Astrocyte (in vitro differentiated cells and primary cell): Measurements from ENCODE around the gene RPL35A. TPM values are rescaled to one million over a fixed set of nuclear protein-coding genes. Genes with fewer than 3 reads are reported as not detected.

ENCODE experiments used
- DNase-seq: peaks from one replicate; pipeline ENCODE4 v3.0.0-alpha.2; 2010; ENCODE audit warnings: low read depth
- FAIRE-seq: peaks from 2 replicates; lab custom pipeline; 2011; peaks lifted over from hg19 to GRCh38; lab: Jason Lieb, UNC
- H2AFZ ChIP-seq: 2 replicates; pipeline ENCODE4 v1.6.0; 2012; ENCODE audit warnings: low read depth, low read length, inconsistent platforms
- H3K27ac ChIP-seq: 2 replicates; pipeline ENCODE4 v1.5.1; 2011; ENCODE audit warnings: low read depth, low read length, inconsistent platforms
- H3K27me3 ChIP-seq: 2 replicates; pipeline ENCODE4 v1.6.0; 2011; ENCODE audit warnings: low read length, inconsistent platforms; ENCODE audit not compliant: insufficient read depth
- H3K36me3 ChIP-seq: 2 replicates; pipeline ENCODE4 v1.5.1; 2011; ENCODE audit warnings: low read length, inconsistent platforms; ENCODE audit not compliant: insufficient read depth
- H3K4me1 ChIP-seq: 2 replicates; pipeline ENCODE4 v1.5.1; 2011; ENCODE audit warnings: low read length, inconsistent platforms; ENCODE audit not compliant: insufficient read depth
- H3K4me2 ChIP-seq: 2 replicates; pipeline ENCODE4 v1.6.0; 2012; ENCODE audit warnings: low read length, inconsistent platforms
- H3K4me3 ChIP-seq: 2 replicates; pipeline ENCODE4 v1.5.1; 2011; ENCODE audit warnings: low read depth, mild to moderate bottlenecking, low read length, inconsistent platforms; ENCODE audit not compliant: insufficient read depth
- H3K79me2 ChIP-seq: 2 replicates; pipeline ENCODE4 v1.6.0; 2012; ENCODE audit warnings: mild to moderate bottlenecking, low read length, inconsistent platforms; ENCODE audit not compliant: insufficient read depth
- H3K9ac ChIP-seq: 2 replicates; pipeline ENCODE4 v1.6.0; 2012; ENCODE audit warnings: mild to moderate bottlenecking, low read length, inconsistent platforms
- H3K9me3 ChIP-seq: 2 replicates; pipeline ENCODE4 v1.5.1; 2012; ENCODE audit warnings: low read depth, mild to moderate bottlenecking, low read length, inconsistent platforms; ENCODE audit not compliant: insufficient read depth
- H4K20me1 ChIP-seq: 2 replicates; pipeline ENCODE4 v1.6.0; 2012; ENCODE audit warnings: low read length, inconsistent platforms; ENCODE audit not compliant: insufficient read depth
- H3K27ac Mint-ChIP-seq: one replicate; pipeline ENCODE4 v1.8.0; 2021; ENCODE audit warnings: mild to moderate bottlenecking, mixed read lengths; ENCODE audit not compliant: unreplicated experiment
- H3K27me3 Mint-ChIP-seq: one replicate; pipeline ENCODE4 v1.8.0; 2021; ENCODE audit warnings: low read depth, mixed read lengths; ENCODE audit not compliant: unreplicated experiment
- H3K36me3 Mint-ChIP-seq: one replicate; pipeline ENCODE4 v1.8.0; 2021; ENCODE audit warnings: low read depth, mixed read lengths; ENCODE audit not compliant: unreplicated experiment
- H3K4me1 Mint-ChIP-seq: one replicate; pipeline ENCODE4 v1.8.0; 2021; ENCODE audit warnings: low read depth, mixed read lengths; ENCODE audit not compliant: unreplicated experiment
- H3K4me3 Mint-ChIP-seq: one replicate; pipeline ENCODE4 v1.8.0; 2021; ENCODE audit warnings: mild to moderate bottlenecking, moderate library complexity, mixed read lengths; ENCODE audit not compliant: unreplicated experiment
- H3K9me3 Mint-ChIP-seq: one replicate; pipeline ENCODE4 v1.8.0; 2021; ENCODE audit warnings: mild to moderate bottlenecking, mixed read lengths; ENCODE audit not compliant: unreplicated experiment
- EZH2 ChIP-seq: IDR thresholded peaks from 2 replicates; pipeline ENCODE4 v1.6.1; 2012; ENCODE audit warnings: mild to moderate bottlenecking, low read length, inconsistent platforms; ENCODE audit not compliant: insufficient read depth
- total RNA-seq: library from RNA; stranded (reverse); gene quantifications from 2 replicates; pipeline ENCODE4 v1.2.1, GENCODE V29; 2021
- TF ChIP-seq, protein P1 (sequence below): IDR thresholded peaks from 2 replicates; pipeline ENCODE4 v1.5.1; 2011; ENCODE audit warnings: low read depth, mild to moderate bottlenecking, inconsistent platforms, low read length, moderate library complexity; ENCODE audit not compliant: insufficient read depth

RPL35A gene
- total RNA-seq, 1 donor from 2014 or later: 1,031 TPM

- Histone ChIP-seq H3K27ac (no peak overlapping the region), H3K4me1 (no peaks in the 10 kb centered on the region), H3K9me3 (no peaks in the 10 kb centered on the region), H3K79me2 (no peaks in the 10 kb centered on the region), H3K4me2 (no peak overlapping the region), H3K4me3 (no peak overlapping the region), H4K20me1 (no peaks in the 10 kb centered on the region), H3K36me3 (no peaks in the 10 kb centered on the region), H3K9ac (no peak overlapping the region), H3K27me3 (no peaks in the 10 kb centered on the region), H2AFZ (no peak overlapping the region)
- H3K27me3 Mint-ChIP-seq: no peaks in the 10 kb centered on the region
- no peaks in the 10 kb centered on the region for H3K9me3 Mint-ChIP-seq
- H3K4me1 Mint-ChIP-seq: no peaks in the 10 kb centered on the region
- TF ChIP-seq EZH2: no peak
- TF ChIP-seq, protein P1, sequence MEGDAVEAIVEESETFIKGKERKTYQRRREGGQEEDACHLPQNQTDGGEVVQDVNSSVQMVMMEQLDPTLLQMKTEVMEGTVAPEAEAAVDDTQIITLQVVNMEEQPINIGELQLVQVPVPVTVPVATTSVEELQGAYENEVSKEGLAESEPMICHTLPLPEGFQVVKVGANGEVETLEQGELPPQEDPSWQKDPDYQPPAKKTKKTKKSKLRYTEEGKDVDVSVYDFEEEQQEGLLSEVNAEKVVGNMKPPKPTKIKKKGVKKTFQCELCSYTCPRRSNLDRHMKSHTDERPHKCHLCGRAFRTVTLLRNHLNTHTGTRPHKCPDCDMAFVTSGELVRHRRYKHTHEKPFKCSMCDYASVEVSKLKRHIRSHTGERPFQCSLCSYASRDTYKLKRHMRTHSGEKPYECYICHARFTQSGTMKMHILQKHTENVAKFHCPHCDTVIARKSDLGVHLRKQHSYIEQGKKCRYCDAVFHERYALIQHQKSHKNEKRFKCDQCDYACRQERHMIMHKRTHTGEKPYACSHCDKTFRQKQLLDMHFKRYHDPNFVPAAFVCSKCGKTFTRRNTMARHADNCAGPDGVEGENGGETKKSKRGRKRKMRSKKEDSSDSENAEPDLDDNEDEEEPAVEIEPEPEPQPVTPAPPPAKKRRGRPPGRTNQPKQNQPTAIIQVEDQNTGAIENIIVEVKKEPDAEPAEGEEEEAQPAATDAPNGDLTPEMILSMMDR: no peak
- no peak overlapping the region for H3K27ac Mint-ChIP-seq
- no peak for FAIRE-seq
- DNase-seq: no peak
- H3K36me3 Mint-ChIP-seq: peaks cover 4% of the 10 kb centered on the region
- H3K4me3 Mint-ChIP-seq: no peak overlapping the region
Observed at GRCh38 chr3:197936819-197937384, 13.1 kb upstream of the RPL35A start.

DNA sequence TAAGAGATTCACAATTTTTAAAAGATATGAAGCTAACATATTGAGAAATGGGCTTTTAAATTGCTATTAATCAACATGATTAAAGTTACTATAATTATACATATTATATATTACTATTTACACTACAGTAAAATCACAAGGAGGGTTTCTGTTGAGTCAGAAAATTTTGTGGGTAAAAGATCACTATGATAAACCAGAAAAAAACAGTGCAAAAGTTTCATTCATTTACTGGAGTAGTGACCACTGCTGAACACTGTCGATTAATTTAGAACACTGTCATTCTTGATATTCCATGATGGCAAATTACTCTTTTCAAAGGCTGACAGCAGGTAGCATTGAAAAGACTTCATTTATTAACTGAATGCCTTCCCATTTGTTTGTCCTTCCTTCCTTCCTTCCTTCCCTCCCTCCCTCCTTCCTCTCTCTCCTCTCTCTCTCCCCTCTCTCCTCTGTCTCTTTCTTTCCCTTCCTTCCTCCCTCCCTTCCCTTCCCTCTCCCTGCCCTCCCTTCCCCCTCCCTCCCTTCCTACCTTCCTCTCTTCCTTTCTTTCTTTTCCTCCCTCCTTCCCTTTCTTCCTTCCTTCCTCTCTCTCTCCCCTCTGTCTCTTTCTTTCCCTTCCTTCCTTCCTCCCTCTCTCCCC lies 9.1 kb upstream of the RPL35A start:
- H3K9ac ChIP-seq: no peak overlapping the region
- no peak overlapping the region for H3K27ac ChIP-seq
- no peak overlapping the region for H3K27ac Mint-ChIP-seq
- H3K4me1 ChIP-seq: no peaks in the 10 kb centered on the region
- no peak overlapping the region for H3K4me3 ChIP-seq
- no peaks in the 10 kb centered on the region for H3K27me3 Mint-ChIP-seq
- no peak overlapping the region for H2AFZ ChIP-seq
- H3K79me2 ChIP-seq: no peaks in the 10 kb centered on the region
- H3K4me1 Mint-ChIP-seq: no peaks in the 10 kb centered on the region
- H3K4me3 Mint-ChIP-seq: no peak overlapping the region
- DNase-seq (no peak), FAIRE-seq (no peak)
- no peak overlapping the region for H3K4me2 ChIP-seq
- no peaks in the 10 kb centered on the region for H3K9me3 ChIP-seq
- TF ChIP-seq, protein P1: no peak
- TF ChIP-seq EZH2: no peak
- no peaks in the 10 kb centered on the region for H3K9me3 Mint-ChIP-seq
- H3K27me3 ChIP-seq: no peaks in the 10 kb centered on the region
- no peaks in the 10 kb centered on the region for H4K20me1 ChIP-seq
- peaks cover 4% of the 10 kb centered on the region for H3K36me3 Mint-ChIP-seq
- no peaks in the 10 kb centered on the region for H3K36me3 ChIP-seq

DNA sequence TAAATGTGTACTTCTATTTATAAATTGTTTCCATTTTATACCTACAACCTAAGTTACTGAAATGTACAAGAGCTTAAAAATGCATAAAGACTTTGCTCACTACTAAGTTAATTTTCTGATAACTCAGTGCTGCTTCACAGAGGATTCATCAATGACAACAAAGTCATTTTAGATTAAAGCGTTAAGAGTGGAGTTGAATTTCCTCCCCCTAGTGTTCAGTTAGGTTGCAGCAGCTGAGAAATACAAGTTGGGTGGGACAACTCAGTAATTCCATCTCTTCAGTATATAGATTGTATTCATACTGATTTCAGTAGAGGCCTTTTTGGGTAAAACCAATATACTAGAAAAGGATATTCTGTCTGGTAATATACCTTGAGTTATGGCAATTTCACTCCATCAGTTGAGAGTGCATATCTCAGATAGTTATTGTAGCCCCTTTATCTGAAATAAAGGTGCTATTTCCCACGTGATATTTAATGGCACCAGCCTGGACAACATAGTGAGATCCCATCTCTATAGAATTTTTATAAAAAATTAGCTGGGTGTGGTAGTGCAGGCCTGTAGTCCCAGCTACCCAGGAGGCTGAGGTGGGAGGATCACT lies 6.9 kb upstream of the RPL35A start:
- Mint-ChIP-seq H3K27ac (no peak overlapping the region), H3K9me3 (no peaks in the 10 kb centered on the region), H3K27me3 (no peaks in the 10 kb centered on the region), H3K4me3 (no peak overlapping the region), H3K36me3 (peaks cover 4% of the 10 kb centered on the region), H3K4me1 (no peaks in the 10 kb centered on the region)
- Histone ChIP-seq H3K9ac (no peak overlapping the region), H3K27me3 (no peaks in the 10 kb centered on the region), H2AFZ (no peak overlapping the region), H3K4me2 (no peak overlapping the region), H3K27ac (no peak overlapping the region), H3K79me2 (no peaks in the 10 kb centered on the region), H3K4me1 (no peaks in the 10 kb centered on the region), H3K4me3 (no peak overlapping the region), H3K9me3 (no peaks in the 10 kb centered on the region), H3K36me3 (no peaks in the 10 kb centered on the region), H4K20me1 (no peaks in the 10 kb centered on the region)
- DNase-seq (peak; percentile 18), FAIRE-seq (no peak)
- TF ChIP-seq, protein P1: peak; percentile 89
- TF ChIP-seq EZH2: no peak
